Left renal pelvis (tissue), 4 donors: ENCODE results near the gene IGLL1. TPM values are rescaled to one million over a fixed set of nuclear protein-coding genes. Genes with fewer than 3 reads are reported as not detected.
"Not testable (repeated sequence)": the region's sequence is repeated elsewhere in the genome, so short reads cannot be mapped to it uniquely, and the experiment has no call there.

Experiments
- DNase-seq, 4 donors: peaks; one replicate each; pipeline ENCODE4 v3.0.0-alpha.2; 2013; ENCODE audit warnings: low read depth in 4 of 4, low spot score in 3 of 4
- polyA plus RNA-seq, 4 donors: library from polyadenylated mRNA; unstranded; fragments of 120-200 nt; gene quantifications; one replicate each; pipeline ENCODE4 v1.2.1, GENCODE V29; 2013; ENCODE audit not compliant: insufficient read length in 4 of 4

IGLL1 gene
- polyA plus RNA-seq, 4 donors = 0.39 to 1.6 (median 1.0) TPM

- DNase-seq = no peak
These were observed 14.7 kb downstream of the IGLL1 start for GRCh38 chr22:23565305-23565914.

- DNase-seq = no peak
These were observed 15.8 kb downstream of the IGLL1 start for GRCh38 chr22:23564276-23564675.

- DNase-seq = no peak
These were observed 17.0 kb downstream of the IGLL1 start for GRCh38 chr22:23563111-23563510.

- no peak for DNase-seq
These were observed 17.9 kb downstream of the IGLL1 start for GRCh38 chr22:23562186-23562585.

- DNase-seq = not testable (repeated sequence)
These were observed 19.0 kb downstream of the IGLL1 start for GRCh38 chr22:23561025-23561510.

- DNase-seq = not testable (repeated sequence)
These were observed 19.9 kb downstream of the IGLL1 start for GRCh38 chr22:23560215-23560614.

GRCh38 chr22:23557467-23557866 is 22.6 kb downstream of the IGLL1 start:
- DNase-seq = no peak

GRCh38 chr22:23557036-23557435 is 23.1 kb downstream of the IGLL1 start:
- DNase-seq = no peak

GRCh38 chr22:23556026-23556620 is 24.0 kb downstream of the IGLL1 start:
- DNase-seq = no peak

- no peak for DNase-seq
These were observed 25.0 kb downstream of the IGLL1 start for GRCh38 chr22:23555118-23555517.

GRCh38 chr22:23553924-23554870 is 25.9 kb downstream of the IGLL1 start:
- DNase-seq = no peak

- no peak for DNase-seq
These were observed 26.7 kb downstream of the IGLL1 start for GRCh38 chr22:23553438-23553837.

- no peak for DNase-seq
These were observed 27.5 kb downstream of the IGLL1 start for GRCh38 chr22:23552573-23552972.

- no peak for DNase-seq
These were observed 28.7 kb downstream of the IGLL1 start for GRCh38 chr22:23551385-23551784.

GRCh38 chr22:23550049-23550650 is 29.9 kb downstream of the IGLL1 start:
- DNase-seq = no peak

- no peak for DNase-seq
These were observed 30.9 kb downstream of the IGLL1 start for GRCh38 chr22:23549198-23549595.

GRCh38 chr22:23548501-23549197 is 31.4 kb downstream of the IGLL1 start:
- no peak for DNase-seq

GRCh38 chr22:23547818-23548500 is 32.1 kb downstream of the IGLL1 start:
- no peak for DNase-seq

GRCh38 chr22:23547382-23547781 is 32.7 kb downstream of the IGLL1 start:
- DNase-seq = not testable (repeated sequence)

GRCh38 chr22:23544852-23545251 is 35.2 kb downstream of the IGLL1 start:
- no peak for DNase-seq
